Ovary (tissue), 3 donors: ENCODE measurements around the gene IRF2BP1.

ENCODE experiments used
- CTCF ChIP-seq, 3 donors: fragments of 450-650 bp in 2 of 3; fragments of 200-600 bp in 1 of 3; IDR thresholded peaks; one replicate each; pipeline versions ENCODE4 v1.5.1 to v1.8.0; 2016 to 2022; ENCODE audit warnings: antibody characterized with exemption in 3 of 3, mild to moderate bottlenecking in 1 of 3
- EP300 ChIP-seq: sonication (generic); formaldehyde crosslinking; IDR thresholded peaks from one replicate; pipeline ENCODE4 v1.6.1; 2017; ENCODE audit warnings: antibody characterized with exemption
- donor health status: DM: no; HTN: no; CAD: no.

- TF ChIP-seq CTCF (IDR thresholded peaks at IDR 0.05) (no peak), EP300 (no peak)
Measured at GRCh38 chr19:45878043-45878794, 7.7 kb downstream of the IRF2BP1 start.
